HT-29 (cell line): ENCODE data around the gene EML5. TPM values are rescaled to one million over a fixed set of nuclear protein-coding genes. Genes with fewer than 3 reads are reported as not detected.

Experiments used
- DNase-seq: peaks from one replicate; pipeline ENCODE4 v3.0.0-alpha.2; 2015; ENCODE audit warnings: low spot score
- total RNA-seq: library from RNA; depleted of rRNA; stranded (reverse); fragments of >200 nt; shearing (Covaris generic); gene quantifications from 2 replicates; pipeline ENCODE4 v1.2.3, GENCODE V29; 2014

EML5 gene
- total RNA-seq, 1 experiment from 2014 or later = under 0.01 TPM

- DNase-seq = no peak
Measured at GRCh38 chr14:88617479-88617878, 175.3 kb downstream of the EML5 start.

- no peak for DNase-seq
Measured at GRCh38 chr14:88616697-88617096, 176.1 kb downstream of the EML5 start.

- DNase-seq = no peak
Measured at GRCh38 chr14:88614218-88614907, 178.4 kb downstream of the EML5 start.

- no peak for DNase-seq
Measured at GRCh38 chr14:88613552-88614010, 179.2 kb downstream of the EML5 start.

GRCh38 chr14:88612981-88613380, 179.8 kb downstream of the EML5 start:
- DNase-seq = no peak

- no peak for DNase-seq
Measured at GRCh38 chr14:88611878-88612277, 180.9 kb downstream of the EML5 start.

GRCh38 chr14:88607829-88608228, 184.9 kb downstream of the EML5 start:
- no peak for DNase-seq

GRCh38 chr14:88605594-88605993, 187.2 kb downstream of the EML5 start:
- DNase-seq = no peak

GRCh38 chr14:88604212-88604611, 188.5 kb downstream of the EML5 start:
- no peak for DNase-seq

- no peak for DNase-seq
Measured at GRCh38 chr14:88599761-88600439, 192.9 kb downstream of the EML5 start.

- DNase-seq = no peak
Measured at GRCh38 chr14:88599326-88599725, 193.4 kb downstream of the EML5 start.

- DNase-seq = no peak
Measured at GRCh38 chr14:88598097-88598675, 194.6 kb downstream of the EML5 start.

- DNase-seq = no peak
Measured at GRCh38 chr14:88597601-88598000, 195.2 kb downstream of the EML5 start.

- no peak for DNase-seq
Measured at GRCh38 chr14:88597038-88597437, 195.7 kb downstream of the EML5 start.

GRCh38 chr14:88592031-88592430, 200.7 kb downstream of the EML5 start:
- DNase-seq = no peak

- no peak for DNase-seq
Measured at GRCh38 chr14:88590173-88590572, 202.6 kb downstream of the EML5 start.

- no peak for DNase-seq
Measured at GRCh38 chr14:88588081-88588480, 204.7 kb downstream of the EML5 start.

- DNase-seq = no peak
Measured at GRCh38 chr14:88584451-88584850, 208.3 kb downstream of the EML5 start.

GRCh38 chr14:88576222-88576621, 216.5 kb downstream of the EML5 start:
- DNase-seq = no peak

- DNase-seq = no peak
Measured at GRCh38 chr14:88572117-88572516, 220.6 kb downstream of the EML5 start.

GRCh38 chr14:88568196-88568595, 224.6 kb downstream of the EML5 start:
- no peak for DNase-seq

GRCh38 chr14:88565427-88565826, 227.3 kb downstream of the EML5 start:
- DNase-seq = no peak

GRCh38 chr14:88563845-88564244, 228.9 kb downstream of the EML5 start:
- DNase-seq = no peak
